K562 (cell line): ENCODE data around the gene POU4F2. TPM values are rescaled to one million over a fixed set of nuclear protein-coding genes. Genes with fewer than 3 reads are reported as not detected.

Experiments used
- ATAC-seq: fragments of 200-7000 bp; cut with Tn5 transposase; 3 replicates; pipeline ENCODE4 v1.9.1; 2020; ENCODE audit warnings: moderate library complexity
- BruUV-seq: library from RNA; stranded (reverse); fragments of 400-500 nt; replicated peaks from 2 replicates; lab custom pipeline; 2021; lab: Mats Ljungman, UMichigan
- CTCF ChIA-PET: fragments of 300-600 bp; formaldehyde crosslinking; extraction: SDS; loops from one replicate; lab custom pipeline; 2021; ENCODE audit warnings: low intra/inter-chr PET ratio; lab: Yijun Ruan, JAX
- POLR2A ChIA-PET: fragments of 300-600, 350-650 bp; sonication (Branson Sonifier 250); formaldehyde crosslinking; extraction: SDS; loops from one replicate; lab custom pipeline; 2021; ENCODE audit warnings: antibody characterized with exemption, inconsistent platforms; lab: Yijun Ruan, JAX
- DNase-seq, 4 experiments: peaks; one replicate each; pipeline versions ENCODE4 v3.0.0 to v3.0.0-alpha.2; 2011 to 2018; ENCODE audit warnings: low spot score in 3 of 4, mixed read lengths in 3 of 4; ENCODE audit errors: extremely low read depth in 1 of 4
- FAIRE-seq: peaks from 2 replicates; lab custom pipeline; 2011; peaks lifted over from hg19 to GRCh38; lab: Jason Lieb, UNC
- H2AFZ ChIP-seq: 2 replicates; pipeline ENCODE4 v1.6.0; 2011; ENCODE audit warnings: low read depth, low read length, control low read depth, inconsistent platforms
- H3K27ac ChIP-seq: fragments of 200-600 bp; 3 replicates; pipeline ENCODE4 v1.8.0; 2011; ENCODE audit warnings: low read depth, mild to moderate bottlenecking, control low read depth, inconsistent platforms, low read length, moderate library complexity, mixed read lengths; ENCODE audit errors: extremely low read depth
- H3K27me3 ChIP-seq, 2 experiments: fragments of 300-600 bp in 1 of 2; 2 replicates in 1 of 2; 3 replicates in 1 of 2; pipeline versions ENCODE4 v1.6.0 to v1.8.0; 2011; ENCODE audit warnings: inconsistent platforms in 2 of 2, low read length in 2 of 2, mild to moderate bottlenecking in 1 of 2, mixed read lengths in 1 of 2, moderate library complexity in 1 of 2; ENCODE audit not compliant: control insufficient read depth in 2 of 2, insufficient read depth in 2 of 2
- H3K36me3 ChIP-seq: fragments of 300-600 bp; 3 replicates; pipeline ENCODE4 v1.8.0; 2011; ENCODE audit warnings: mild to moderate bottlenecking, low read length, inconsistent platforms; ENCODE audit not compliant: control insufficient read depth, insufficient read depth
- H3K4me1 ChIP-seq, 2 experiments: fragments of 200-600 bp in 1 of 2; replicated peaks in 1 of 2; 2 replicates in 1 of 2; 3 replicates in 1 of 2; pipeline versions ENCODE4 v1.5.1 to v1.8.0; 2011; ENCODE audit warnings: inconsistent platforms in 2 of 2, low read length in 2 of 2, mild to moderate bottlenecking in 1 of 2, mixed read lengths in 1 of 2, moderate library complexity in 1 of 2; ENCODE audit not compliant: control insufficient read depth in 2 of 2, insufficient read depth in 2 of 2
- H3K4me2 ChIP-seq: 2 replicates; pipeline ENCODE4 v1.6.1; 2011; ENCODE audit warnings: low read length, control low read depth, inconsistent platforms, mixed read lengths; ENCODE audit not compliant: insufficient read depth
- H3K4me3 ChIP-seq: fragments of 200-600 bp; sonication (generic), shearing (Covaris generic); 2 replicates; pipeline ENCODE4 v1.5.1; 2016; ENCODE audit warnings: control low read depth, inconsistent platforms
- H3K79me2 ChIP-seq: fragments of 200-600 bp; 3 replicates; pipeline ENCODE4 v1.8.0; 2011; ENCODE audit warnings: low read length, inconsistent platforms; ENCODE audit not compliant: control insufficient read depth, insufficient read depth
- H3K9ac ChIP-seq, 2 experiments: 2 replicates each; pipeline versions ENCODE4 v1.6.0 to v1.6.1; 2011; ENCODE audit warnings: low read depth in 2 of 2, low read length in 2 of 2, control low read depth in 1 of 2, inconsistent platforms in 1 of 2, mild to moderate bottlenecking in 1 of 2, mixed read lengths in 1 of 2; ENCODE audit not compliant: insufficient read depth in 1 of 2
- H3K9me1 ChIP-seq: one replicate; pipeline ENCODE4 v1.6.0; 2011; ENCODE audit warnings: inconsistent platforms, mild to moderate bottlenecking, low read length, moderate library complexity; ENCODE audit not compliant: control insufficient read depth, insufficient read depth
- H3K9me3 ChIP-seq: replicated peaks from 2 replicates; pipeline ENCODE4 v1.5.1; 2011; ENCODE audit warnings: low read depth, low read length, inconsistent platforms; ENCODE audit not compliant: control insufficient read depth, insufficient read depth
- H4K20me1 ChIP-seq: replicated peaks from 2 replicates; pipeline ENCODE4 v1.6.1; 2011; ENCODE audit warnings: low read length, inconsistent platforms, mixed read lengths; ENCODE audit not compliant: control insufficient read depth, insufficient read depth
- CEBPB ChIP-seq: fragments of 450-650 bp; IDR thresholded peaks from 2 replicates; pipeline ENCODE4 v1.6.1; 2016; ENCODE audit warnings: missing genetic modification characterization, missing compliant biosample characterization
- CEBPG ChIP-seq, 3 experiments: fragments of 200-800 bp in 1 of 3; sonication (Bioruptor generic) in 1 of 3; sonication (generic) in 1 of 3; formaldehyde crosslinking in 1 of 3; IDR thresholded peaks in 2 of 3; conservative IDR thresholded peaks in 1 of 3; 2 replicates each; pipeline versions ENCODE4 v1.6.1 to v1.8.0; 2016 to 2022; ENCODE audit warnings: missing compliant biosample characterization in 2 of 3, missing genetic modification characterization in 2 of 3, mild to moderate bottlenecking in 1 of 3, missing genetic modification reagents in 1 of 3
- IRF2 ChIP-seq: sonication (generic); formaldehyde crosslinking; IDR thresholded peaks from 2 replicates; pipeline ENCODE4 v1.8.1; 2022; ENCODE audit warnings: mild to moderate bottlenecking, missing genetic modification reagents
- MBD2 ChIP-seq: sonication (generic); IDR thresholded peaks from 2 replicates; pipeline ENCODE4 v1.6.1; 2016; ENCODE audit warnings: low read depth, borderline replicate concordance
- SAFB ChIP-seq: fragments of 200-400 bp; formaldehyde crosslinking; IDR thresholded peaks from 2 replicates; pipeline ENCODE4 v1.6.1; 2017; ENCODE audit warnings: low read depth, low read length, borderline replicate concordance
- SETDB1 ChIP-seq: IDR thresholded peaks from one replicate; pipeline ENCODE4 v1.6.1; 2012; ENCODE audit warnings: low read length, control low read depth, inconsistent platforms
- SP2 ChIP-seq: IDR thresholded peaks from 2 replicates; pipeline ENCODE4 v1.6.1; 2011; ENCODE audit warnings: mild to moderate bottlenecking, low read depth, low read length, moderate library complexity; ENCODE audit not compliant: poor library complexity, severe bottlenecking; ENCODE audit errors: extremely low read depth
- ZNF57 ChIP-seq: fragments of 450-650 bp; formaldehyde crosslinking; IDR thresholded peaks from 2 replicates; pipeline ENCODE4 v1.4.0; 2020; ENCODE audit warnings: mild to moderate bottlenecking, moderate library complexity
- WGBS: fragments of 100-300 bp; shearing (Covaris generic); methylation state at CpG from one replicate; pipeline ENCODE4 v1.1.6; 2016; ENCODE audit warnings: low coverage, mixed read lengths; ENCODE audit not compliant: insufficient coverage; ENCODE audit errors: missing lambda C conversion rate; 5-methylcytosine and 5-hydroxymethylcytosine counted together
- in situ Hi-C: fragments of 300-500 bp; cut with MboI; formaldehyde crosslinking; loops from 4 replicates; pipeline ENCODE4 v1.15.0; 2018; ENCODE audit warnings: inconsistent platforms, mixed read lengths
- intact Hi-C: fragments of 100-400 bp; cut with micrococcal nuclease; formaldehyde crosslinking; loops from 2 replicates; pipeline ENCODE4 v1.14.2; 2022
- polyA plus RNA-seq, 8 experiments: library from polyadenylated mRNA; depleted of rRNA in 4 of 8; stranded (reverse) in 5 of 8; unstranded in 3 of 8; fragments of >200 nt; fragmentation: Nextera tagmentation in 2 of 8; fragmentation: Illumina TruSeq in 1 of 8; extraction: Ambion mirVana in 2 of 8; extraction: Trizol in 1 of 8; gene quantifications; 2 replicates each; pipeline versions ENCODE4 v1.2.1 to v1.2.3, GENCODE V29; 2011 to 2014; ENCODE audit warnings: inconsistent platforms in 1 of 8, missing spikeins in 1 of 8
- total RNA-seq, 7 experiments: library from RNA; depleted of rRNA in 6 of 7; stranded (reverse); fragments of >200 nt in 6 of 7; fragmentation: Illumina TruSeq in 2 of 7; extraction: Trizol in 2 of 7; gene quantifications; 2 replicates each; pipeline versions ENCODE4 v1.2.1 to v1.2.3, GENCODE V29; 2011 to 2021; ENCODE audit warnings: low replicate concordance in 1 of 7

The POU4F2 gene
- total and polyA plus RNA-seq, 9 of the 15 experiments (the other 6 are each of a cell fraction or from before 2014, with no cell fraction given) = not detected

DNA sequence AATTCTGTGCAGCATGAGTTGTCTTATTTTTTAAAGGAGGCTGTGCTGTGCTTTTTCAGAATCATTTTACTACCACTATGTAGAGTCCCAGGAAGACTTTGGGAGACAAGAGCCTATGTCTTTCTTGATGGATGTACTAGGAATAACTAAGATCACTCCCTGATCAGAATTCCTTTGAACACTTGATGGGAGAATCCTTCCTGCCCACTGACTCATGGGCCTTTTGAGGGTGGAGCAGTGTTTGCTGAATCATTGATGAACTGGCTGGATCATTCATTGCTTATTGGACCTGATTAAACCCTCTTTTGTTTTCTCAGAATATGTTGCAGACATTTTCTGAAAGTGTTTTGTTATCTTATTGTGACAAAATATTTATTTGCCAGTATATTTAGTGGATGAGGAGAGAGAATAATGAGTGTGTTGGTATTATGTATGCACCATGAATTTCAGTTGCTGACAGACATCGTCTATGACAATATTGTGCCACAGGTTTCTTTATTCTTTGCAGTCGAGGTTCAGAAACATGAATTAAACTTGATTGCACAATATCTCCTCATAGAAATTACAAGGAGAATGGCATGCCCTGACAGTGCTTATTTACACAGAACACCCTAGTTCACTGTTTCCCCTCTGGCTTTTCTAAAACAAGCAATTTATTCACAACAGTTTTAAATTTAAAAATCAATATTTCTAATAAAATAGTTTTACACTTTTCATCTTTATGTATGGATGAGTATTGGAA lies 36.3 kb downstream of the POU4F2 start:
- in situ Hi-C loops (no loop called here), intact Hi-C loops (no loop called here)
- Histone ChIP-seq H4K20me1 (no peaks in the 10 kb centered on the region), H3K4me1 (no peaks in the 10 kb centered on the region), H3K4me2 (no peak overlapping the region), H3K27ac (no peak overlapping the region), H3K9me1 (no peaks in the 10 kb centered on the region), H2AFZ (no peak overlapping the region), H3K27me3 (no peaks in the 10 kb centered on the region), H3K9me3 (no peaks in the 10 kb centered on the region), H3K4me3 (no peak overlapping the region), H3K9ac (no peak overlapping the region), H3K79me2 (no peaks in the 10 kb centered on the region), H3K36me3 (no peaks in the 10 kb centered on the region)
- ChIA-PET POLR2A (no interaction called here), CTCF (no interaction called here)
- FAIRE-seq (no peak), ATAC-seq (no peak), DNase-seq (no peak)
- TF ChIP-seq IRF2 (no peak), MBD2 (no peak), ZNF57 (no peak), CEBPG (CRISPR knock-in tag; IDR thresholded peaks at IDR 0.05) (no peak), CEBPG (tag; conservative IDR thresholded peaks at IDR 0.05 in 1 of 2, IDR thresholded peaks at IDR 0.05 in 1 of 2) (peak in 1 of 2 experiments; percentile 79; a peak in 2 of 4 replicates), SP2 (no peak), SAFB (no peak), SETDB1 (no peak), CEBPB (tag) (peak; percentile 61)
- WGBS = 0% methylated on average over 2 of the region's 2 CpGs
- no TSS peak for BruUV-seq

Other genes starting within 250 kb of the POU4F2 start
- 11.4 and 16.1 TPM in 2 replicates for gene SLC10A7, start 117.0 kb upstream of the POU4F2 start, total RNA-seq (2014; rRNA removed)
- gene SLC10A7, start 117.0 kb upstream of the POU4F2 start, total RNA-seq (2014; rRNA removed; fragmentation: Illumina TruSeq; extraction: Trizol) = 22.8 and 25.3 TPM in 2 replicates
- gene SLC10A7, start 117.0 kb upstream of the POU4F2 start, total RNA-seq (2015; rRNA removed; fragmentation: Illumina TruSeq; extraction: Trizol) = 17.5 and 18.7 TPM in 2 replicates
- gene SLC10A7, start 117.0 kb upstream of the POU4F2 start, total RNA-seq (2021) = 13.9 and 14.8 TPM in 2 replicates
- gene SLC10A7, start 117.0 kb upstream of the POU4F2 start, polyA plus RNA-seq (2011; rRNA removed) = 18.9 and 21.5 TPM in 2 replicates
- gene SLC10A7, start 117.0 kb upstream of the POU4F2 start, polyA plus RNA-seq (2014; fragmentation: Illumina TruSeq; extraction: Trizol) = 13.6 and 18.2 TPM in 2 replicates
- gene SLC10A7, start 117.0 kb upstream of the POU4F2 start, polyA plus RNA-seq (2014; fragmentation: Nextera tagmentation; extraction: Ambion mirVana) = 1 to 10 TPM; 6.4 to 8.9 TPM
- 9.6 and 13.6 TPM in 2 replicates for gene SLC10A7, start 117.0 kb upstream of the POU4F2 start, polyA plus RNA-seq (2014; rRNA removed)